ENCODE data around the gene PDE7B.

Gene PDE7B

GRCh38 chr6:135936606-135937005 lies 85.1 kb downstream of the PDE7B start:
- H3K27me3 ChIP-seq (ENCODE audit: control insufficient read depth, insufficient read depth, low read length) = no peaks in the 10 kb centered on the region
- H3K9me3 ChIP-seq (ENCODE audit: control insufficient read depth, insufficient read depth, low read length) = no peaks in the 10 kb centered on the region
- no peak overlapping the region for H3K9ac ChIP-seq (ENCODE audit: low read depth, low read length)
- H3K4me3 ChIP-seq (ENCODE audit: low read depth, low read length) = no peak overlapping the region
- H3K27ac ChIP-seq (ENCODE audit: low read depth, low read length) = no peak overlapping the region
- H3K36me3 ChIP-seq (ENCODE audit: control insufficient read depth, insufficient read depth, low read length) = no peaks in the 10 kb centered on the region
- H3K4me1 ChIP-seq (ENCODE audit: control insufficient read depth, insufficient read depth, low read length) = no peaks in the 10 kb centered on the region

- Histone ChIP-seq H3K4me3 (ENCODE audit: low read depth, low read length) (no peak overlapping the region), H3K4me1 (ENCODE audit: control insufficient read depth, insufficient read depth, low read length) (no peaks in the 10 kb centered on the region), H3K36me3 (ENCODE audit: control insufficient read depth, insufficient read depth, low read length) (no peaks in the 10 kb centered on the region), H3K9ac (ENCODE audit: low read depth, low read length) (no peak overlapping the region), H3K9me3 (ENCODE audit: control insufficient read depth, insufficient read depth, low read length) (no peaks in the 10 kb centered on the region), H3K27ac (ENCODE audit: low read depth, low read length) (no peak overlapping the region), H3K27me3 (ENCODE audit: control insufficient read depth, insufficient read depth, low read length) (no peaks in the 10 kb centered on the region)
Measured at GRCh38 chr6:135937106-135937505, 85.6 kb downstream of the PDE7B start.

GRCh38 chr6:135938576-135939207 lies 87.2 kb downstream of the PDE7B start:
- Histone ChIP-seq H3K9ac (ENCODE audit: low read depth, low read length) (no peak overlapping the region), H3K4me1 (ENCODE audit: control insufficient read depth, insufficient read depth, low read length) (no peaks in the 10 kb centered on the region)

GRCh38 chr6:135939208-135939591 lies 87.7 kb downstream of the PDE7B start:
- Histone ChIP-seq H3K9ac (ENCODE audit: low read depth, low read length) (no peak overlapping the region), H3K9me3 (ENCODE audit: control insufficient read depth, insufficient read depth, low read length) (no peaks in the 10 kb centered on the region), H3K4me1 (ENCODE audit: control insufficient read depth, insufficient read depth, low read length) (no peaks in the 10 kb centered on the region), H3K27ac (ENCODE audit: low read depth, low read length) (no peak overlapping the region), H3K36me3 (ENCODE audit: control insufficient read depth, insufficient read depth, low read length) (no peaks in the 10 kb centered on the region), H3K27me3 (ENCODE audit: control insufficient read depth, insufficient read depth, low read length) (no peaks in the 10 kb centered on the region), H3K4me3 (ENCODE audit: low read depth, low read length) (no peak overlapping the region)

More at GRCh38 chr6:135938576-135939207, 87.2 kb downstream of the PDE7B start:
- no peaks in the 10 kb centered on the region for H3K9me3 ChIP-seq (ENCODE audit: control insufficient read depth, insufficient read depth, low read length)
- no peak overlapping the region for H3K27ac ChIP-seq (ENCODE audit: low read depth, low read length)
- no peaks in the 10 kb centered on the region for H3K27me3 ChIP-seq (ENCODE audit: control insufficient read depth, insufficient read depth, low read length)
- H3K4me3 ChIP-seq (ENCODE audit: low read depth, low read length) = no peak overlapping the region
- no peaks in the 10 kb centered on the region for H3K36me3 ChIP-seq (ENCODE audit: control insufficient read depth, insufficient read depth, low read length)

- no peak overlapping the region for H3K9ac ChIP-seq (ENCODE audit: low read depth, low read length)
- H3K27ac ChIP-seq (ENCODE audit: low read depth, low read length) = no peak overlapping the region
- H3K4me1 ChIP-seq (ENCODE audit: control insufficient read depth, insufficient read depth, low read length) = no peaks in the 10 kb centered on the region
- H3K27me3 ChIP-seq (ENCODE audit: control insufficient read depth, insufficient read depth, low read length) = no peaks in the 10 kb centered on the region
- no peak overlapping the region for H3K4me3 ChIP-seq (ENCODE audit: low read depth, low read length)
- H3K36me3 ChIP-seq (ENCODE audit: control insufficient read depth, insufficient read depth, low read length) = no peaks in the 10 kb centered on the region
- H3K9me3 ChIP-seq (ENCODE audit: control insufficient read depth, insufficient read depth, low read length) = no peaks in the 10 kb centered on the region
Measured at GRCh38 chr6:135940616-135941167, 89.2 kb downstream of the PDE7B start.

GRCh38 chr6:135941275-135942025 lies 89.9 kb downstream of the PDE7B start:
- Histone ChIP-seq H3K27me3 (ENCODE audit: control insufficient read depth, insufficient read depth, low read length) (no peaks in the 10 kb centered on the region), H3K27ac (ENCODE audit: low read depth, low read length) (no peak overlapping the region), H3K4me1 (ENCODE audit: control insufficient read depth, insufficient read depth, low read length) (no peaks in the 10 kb centered on the region), H3K36me3 (ENCODE audit: control insufficient read depth, insufficient read depth, low read length) (no peaks in the 10 kb centered on the region), H3K4me3 (ENCODE audit: low read depth, low read length) (no peak overlapping the region), H3K9me3 (ENCODE audit: control insufficient read depth, insufficient read depth, low read length) (no peaks in the 10 kb centered on the region), H3K9ac (ENCODE audit: low read depth, low read length) (no peak overlapping the region)

GRCh38 chr6:135944120-135944519 lies 92.6 kb downstream of the PDE7B start:
- H3K27ac ChIP-seq (ENCODE audit: low read depth, low read length) = no peak overlapping the region
- no peaks in the 10 kb centered on the region for H3K4me1 ChIP-seq (ENCODE audit: control insufficient read depth, insufficient read depth, low read length)
- no peaks in the 10 kb centered on the region for H3K27me3 ChIP-seq (ENCODE audit: control insufficient read depth, insufficient read depth, low read length)
- no peaks in the 10 kb centered on the region for H3K9me3 ChIP-seq (ENCODE audit: control insufficient read depth, insufficient read depth, low read length)
- no peak overlapping the region for H3K4me3 ChIP-seq (ENCODE audit: low read depth, low read length)
- no peaks in the 10 kb centered on the region for H3K36me3 ChIP-seq (ENCODE audit: control insufficient read depth, insufficient read depth, low read length)
- H3K9ac ChIP-seq (ENCODE audit: low read depth, low read length) = no peak overlapping the region

GRCh38 chr6:135946674-135947073 lies 95.2 kb downstream of the PDE7B start:
- H3K27ac ChIP-seq (ENCODE audit: low read depth, low read length) = no peak overlapping the region
- H3K9me3 ChIP-seq (ENCODE audit: control insufficient read depth, insufficient read depth, low read length) = no peaks in the 10 kb centered on the region
- H3K36me3 ChIP-seq (ENCODE audit: control insufficient read depth, insufficient read depth, low read length) = no peaks in the 10 kb centered on the region
- no peak overlapping the region for H3K9ac ChIP-seq (ENCODE audit: low read depth, low read length)
- no peaks in the 10 kb centered on the region for H3K4me1 ChIP-seq (ENCODE audit: control insufficient read depth, insufficient read depth, low read length)
- H3K4me3 ChIP-seq (ENCODE audit: low read depth, low read length) = no peak overlapping the region
- H3K27me3 ChIP-seq (ENCODE audit: control insufficient read depth, insufficient read depth, low read length) = no peaks in the 10 kb centered on the region

GRCh38 chr6:135950669-135951068 lies 99.2 kb downstream of the PDE7B start:
- H3K4me3 ChIP-seq (ENCODE audit: low read depth, low read length) = no peak overlapping the region
- no peaks in the 10 kb centered on the region for H3K27me3 ChIP-seq (ENCODE audit: control insufficient read depth, insufficient read depth, low read length)

GRCh38 chr6:135951169-135951568 lies 99.7 kb downstream of the PDE7B start:
- Histone ChIP-seq H3K4me3 (ENCODE audit: low read depth, low read length) (no peak overlapping the region), H3K9ac (ENCODE audit: low read depth, low read length) (no peak overlapping the region), H3K9me3 (ENCODE audit: control insufficient read depth, insufficient read depth, low read length) (no peaks in the 10 kb centered on the region), H3K4me1 (ENCODE audit: control insufficient read depth, insufficient read depth, low read length) (no peaks in the 10 kb centered on the region), H3K27me3 (ENCODE audit: control insufficient read depth, insufficient read depth, low read length) (no peaks in the 10 kb centered on the region), H3K27ac (ENCODE audit: low read depth, low read length) (no peak overlapping the region), H3K36me3 (ENCODE audit: control insufficient read depth, insufficient read depth, low read length) (no peaks in the 10 kb centered on the region)

More at GRCh38 chr6:135950669-135951068, 99.2 kb downstream of the PDE7B start:
- Histone ChIP-seq H3K9me3 (ENCODE audit: control insufficient read depth, insufficient read depth, low read length) (no peaks in the 10 kb centered on the region), H3K27ac (ENCODE audit: low read depth, low read length) (no peak overlapping the region), H3K4me1 (ENCODE audit: control insufficient read depth, insufficient read depth, low read length) (no peaks in the 10 kb centered on the region), H3K9ac (ENCODE audit: low read depth, low read length) (no peak overlapping the region), H3K36me3 (ENCODE audit: control insufficient read depth, insufficient read depth, low read length) (no peaks in the 10 kb centered on the region)

- no peak overlapping the region for H3K27ac ChIP-seq (ENCODE audit: low read depth, low read length)
- H3K36me3 ChIP-seq (ENCODE audit: control insufficient read depth, insufficient read depth, low read length) = no peaks in the 10 kb centered on the region
- no peaks in the 10 kb centered on the region for H3K9me3 ChIP-seq (ENCODE audit: control insufficient read depth, insufficient read depth, low read length)
- no peaks in the 10 kb centered on the region for H3K4me1 ChIP-seq (ENCODE audit: control insufficient read depth, insufficient read depth, low read length)
- H3K4me3 ChIP-seq (ENCODE audit: low read depth, low read length) = no peak overlapping the region
- H3K9ac ChIP-seq (ENCODE audit: low read depth, low read length) = no peak overlapping the region
- no peaks in the 10 kb centered on the region for H3K27me3 ChIP-seq (ENCODE audit: control insufficient read depth, insufficient read depth, low read length)
Measured at GRCh38 chr6:135953818-135954217, 102.3 kb downstream of the PDE7B start.

All from HUES48 (cell line).